ENCODE results near the gene SRRM1.
"Not testable (repeated sequence)": the region's sequence is repeated elsewhere in the genome, so short reads cannot be mapped to it uniquely, and the experiment has no call there.

The SRRM1 gene

GRCh38 chr1:24721533-24721932 lies 78.4 kb downstream of the SRRM1 start:
- no peaks in the 10 kb centered on the region for H3K27me3 ChIP-seq (ENCODE audit: control insufficient read depth, insufficient read depth, low read length)
- no peak overlapping the region for H3K27ac ChIP-seq (ENCODE audit: low read depth, low read length)
- H3K9me3 ChIP-seq (ENCODE audit: control insufficient read depth, insufficient read depth, low read length), result no peaks in the 10 kb centered on the region
- peaks cover 19% of the 10 kb centered on the region for H3K4me1 ChIP-seq (ENCODE audit: control insufficient read depth, insufficient read depth, low read length)
- no peaks in the 10 kb centered on the region for H3K36me3 ChIP-seq (ENCODE audit: control insufficient read depth, insufficient read depth, low read length)
- no peak overlapping the region for H3K9ac ChIP-seq (ENCODE audit: low read depth, low read length)
- no peak overlapping the region for H3K4me3 ChIP-seq (ENCODE audit: low read depth, low read length)

- not testable (repeated sequence) for H3K27me3 ChIP-seq (ENCODE audit: control insufficient read depth, insufficient read depth, low read length); H3K27ac ChIP-seq (ENCODE audit: low read depth, low read length); H3K9me3 ChIP-seq (ENCODE audit: control insufficient read depth, insufficient read depth, low read length); H3K4me3 ChIP-seq (ENCODE audit: low read depth, low read length); H3K9ac ChIP-seq (ENCODE audit: low read depth, low read length); H3K36me3 ChIP-seq (ENCODE audit: control insufficient read depth, insufficient read depth, low read length)
- peaks cover 22% of the 10 kb centered on the region for H3K4me1 ChIP-seq (ENCODE audit: control insufficient read depth, insufficient read depth, low read length)
These were observed 79.3 kb downstream of the SRRM1 start for GRCh38 chr1:24722073-24723035.

Data from HUES48 (cell line).